Lung (tissue), 12 donors: ENCODE measurements around the gene PLEKHN1. TPM values are rescaled to one million over a fixed set of nuclear protein-coding genes. Genes with fewer than 3 reads are reported as not detected.

ENCODE experiments used
- ATAC-seq: fragments of 200-7000 bp; cut with Tn5 transposase; one replicate; pipeline ENCODE4 v1.9.1; 2020; ENCODE audit warnings: moderate number of reproducible peaks; ENCODE audit not compliant: insufficient read depth, low FRiP score
- DNase-seq, 3 donors: peaks; one replicate each; pipeline ENCODE4 v3.0.0-alpha.2; 2013 to 2017
- H3K27ac ChIP-seq, 2 donors: one replicate each; pipeline ENCODE4 v1.5.1; 2013; ENCODE audit warnings: mild to moderate bottlenecking in 2 of 2, moderate library complexity in 2 of 2, control low read depth in 1 of 2, inconsistent platforms in 1 of 2, low read depth in 1 of 2, low read length in 1 of 2
- H3K27me3 ChIP-seq, 3 donors: one replicate each; pipeline ENCODE4 v1.5.1; 2013; ENCODE audit warnings: low read length in 2 of 3; ENCODE audit not compliant: control insufficient read depth in 3 of 3, insufficient read depth in 3 of 3
- H3K36me3 ChIP-seq, 4 donors: one replicate each; pipeline ENCODE4 v1.5.1; 2013; ENCODE audit warnings: low read length in 4 of 4, mild to moderate bottlenecking in 1 of 4, moderate library complexity in 1 of 4; ENCODE audit not compliant: control insufficient read depth in 4 of 4, insufficient read depth in 4 of 4
- H3K4me1 ChIP-seq, 5 donors: one replicate each; pipeline ENCODE4 v1.5.1; 2013; ENCODE audit warnings: low read length in 5 of 5, mild to moderate bottlenecking in 2 of 5, moderate library complexity in 1 of 5; ENCODE audit not compliant: control insufficient read depth in 5 of 5, insufficient read depth in 5 of 5
- H3K4me3 ChIP-seq: one replicate; pipeline ENCODE4 v1.5.1; 2013; ENCODE audit warnings: mild to moderate bottlenecking, control low read depth, moderate library complexity
- H3K9ac ChIP-seq, 2 donors: one replicate each; pipeline ENCODE4 v1.5.1; 2013; ENCODE audit warnings: low read length in 2 of 2, control low read depth in 1 of 2; ENCODE audit not compliant: insufficient read depth in 1 of 2
- H3K9me3 ChIP-seq, 4 donors: one replicate each; pipeline ENCODE4 v1.5.1; 2013; ENCODE audit warnings: low read length in 3 of 4, mild to moderate bottlenecking in 1 of 4, moderate library complexity in 1 of 4; ENCODE audit not compliant: control insufficient read depth in 4 of 4, insufficient read depth in 3 of 4
- WGBS, 2 donors: extraction: QIAGEN DNeasy Blood & Tissue Kit; methylation state at CpG; one replicate each; pipeline ENCODE4 v1.1.7; 2013; 5-methylcytosine and 5-hydroxymethylcytosine counted together
- polyA plus RNA-seq, 2 donors: library from polyadenylated mRNA; stranded (reverse); fragments of 200-250 nt; gene quantifications; one replicate each; pipeline ENCODE4 v1.2.1, GENCODE V29; 2013
- total RNA-seq, 2 donors: library from RNA; depleted of rRNA in 1 of 2; stranded (reverse); fragments of >200 nt in 1 of 2; gene quantifications; one replicate each; pipeline ENCODE4 v1.2.1, GENCODE V29; 2014 to 2021
- TF ChIP-seq, protein P1 (sequence below): IDR thresholded peaks from 2 replicates; pipeline ENCODE4 v1.5.1; 2012; ENCODE audit warnings: mild to moderate bottlenecking; ENCODE audit errors: control extremely low read depth, extremely low read depth
- donor health status: control.
- donor health status: control.
- donor health status: Bipolar disorder and iron deficiency.
- donor health status: healthy.
- donor health status: DM: yes; HTN: yes; CAD: no.

PLEKHN1 gene
- total and polyA plus RNA-seq, 4 donors, result 2.0 to 5.1 (median 2.4) TPM

GRCh38 chr1:978835-979743 is 12.8 kb downstream of the PLEKHN1 start:
- 88 to 92% methylated on average over 56 to 60 of the region's 60 CpGs for WGBS, 2 donors
- H3K9ac ChIP-seq, result no peak overlapping the region
- H3K4me3 ChIP-seq, result no peak overlapping the region
- peaks cover 0 to 6% (median 0%) of the 10 kb centered on the region in 5 donors for H3K4me1 ChIP-seq
- H3K9me3 ChIP-seq, result peaks cover 0 to 2% (median 0%) of the 10 kb centered on the region in 4 donors
- peaks cover 0 to 25% (median 5%) of the 10 kb centered on the region in 3 donors for H3K27me3 ChIP-seq
- H3K27ac ChIP-seq, result no peak overlapping the region
- ATAC-seq (no peak), DNase-seq (no peak)
- no peaks in the 10 kb centered on the region for H3K36me3 ChIP-seq
- TF ChIP-seq, protein P1, sequence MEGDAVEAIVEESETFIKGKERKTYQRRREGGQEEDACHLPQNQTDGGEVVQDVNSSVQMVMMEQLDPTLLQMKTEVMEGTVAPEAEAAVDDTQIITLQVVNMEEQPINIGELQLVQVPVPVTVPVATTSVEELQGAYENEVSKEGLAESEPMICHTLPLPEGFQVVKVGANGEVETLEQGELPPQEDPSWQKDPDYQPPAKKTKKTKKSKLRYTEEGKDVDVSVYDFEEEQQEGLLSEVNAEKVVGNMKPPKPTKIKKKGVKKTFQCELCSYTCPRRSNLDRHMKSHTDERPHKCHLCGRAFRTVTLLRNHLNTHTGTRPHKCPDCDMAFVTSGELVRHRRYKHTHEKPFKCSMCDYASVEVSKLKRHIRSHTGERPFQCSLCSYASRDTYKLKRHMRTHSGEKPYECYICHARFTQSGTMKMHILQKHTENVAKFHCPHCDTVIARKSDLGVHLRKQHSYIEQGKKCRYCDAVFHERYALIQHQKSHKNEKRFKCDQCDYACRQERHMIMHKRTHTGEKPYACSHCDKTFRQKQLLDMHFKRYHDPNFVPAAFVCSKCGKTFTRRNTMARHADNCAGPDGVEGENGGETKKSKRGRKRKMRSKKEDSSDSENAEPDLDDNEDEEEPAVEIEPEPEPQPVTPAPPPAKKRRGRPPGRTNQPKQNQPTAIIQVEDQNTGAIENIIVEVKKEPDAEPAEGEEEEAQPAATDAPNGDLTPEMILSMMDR, result no peak

GRCh38 chr1:979744-980072 is 13.4 kb downstream of the PLEKHN1 start:
- Histone ChIP-seq H3K4me1 (peaks cover 0 to 6% (median 0%) of the 10 kb centered on the region in 5 donors), H3K27ac (no peak overlapping the region), H3K36me3 (no peaks in the 10 kb centered on the region), H3K4me3 (no peak overlapping the region), H3K9ac (no peak overlapping the region), H3K27me3 (peaks cover 0 to 22% (median 5%) of the 10 kb centered on the region in 3 donors), H3K9me3 (peaks cover 0 to 2% (median 0%) of the 10 kb centered on the region in 4 donors)
- DNase-seq (no peak), ATAC-seq (no peak)
- TF ChIP-seq, protein P1, result no peak
- 95 to 98% methylated on average over 9 of the region's 9 CpGs for WGBS, 2 donors

GRCh38 chr1:980137-980571 is 13.9 kb downstream of the PLEKHN1 start:
- peaks cover under 1 to 24% (median 5%) of the 10 kb centered on the region in 3 donors for H3K27me3 ChIP-seq
- 80 to 90% methylated on average over 13 of the region's 13 CpGs for WGBS, 2 donors

More at GRCh38 chr1:980137-980571, 13.9 kb downstream of the PLEKHN1 start:
- ATAC-seq, result no peak
- no peak overlapping the region for H3K9ac ChIP-seq
- H3K9me3 ChIP-seq, result peaks cover 0 to 2% (median 0%) of the 10 kb centered on the region in 4 donors
- H3K27ac ChIP-seq, result peak overlapping the region in 1 of 2 donors; percentile 94
- H3K4me3 ChIP-seq, result no peak overlapping the region
- H3K4me1 ChIP-seq, result peaks cover 0 to 6% (median 0%) of the 10 kb centered on the region in 5 donors
- TF ChIP-seq, protein P1, result no peak
- H3K36me3 ChIP-seq, result no peaks in the 10 kb centered on the region
- DNase-seq, result no peak
